Endodermal cell (in vitro differentiated cells): Measurements from ENCODE around the gene IL16. TPM values are rescaled to one million over a fixed set of nuclear protein-coding genes. Genes with fewer than 3 reads are reported as not detected.

Experiments
- DNase-seq: peaks from one replicate; pipeline ENCODE4 v3.0.0-alpha.2; 2017
- H3K27ac ChIP-seq: 2 replicates; pipeline ENCODE4 v1.5.1; 2013; ENCODE audit warnings: mild to moderate bottlenecking, low read depth, low read length, moderate library complexity
- H3K27me3 ChIP-seq: 2 replicates; pipeline ENCODE4 v1.6.1; 2013; ENCODE audit warnings: mild to moderate bottlenecking, low read length, moderate library complexity; ENCODE audit not compliant: insufficient read depth, control insufficient read depth, poor library complexity, severe bottlenecking
- H3K36me3 ChIP-seq: 2 replicates; pipeline ENCODE4 v1.7.0; 2013; ENCODE audit warnings: mild to moderate bottlenecking, low read length, moderate library complexity; ENCODE audit not compliant: control insufficient read depth, insufficient read depth
- H3K4me1 ChIP-seq: one replicate; pipeline ENCODE4 v1.7.0; 2013; ENCODE audit warnings: low read length; ENCODE audit not compliant: control insufficient read depth, insufficient read depth
- H3K4me3 ChIP-seq: 2 replicates; pipeline ENCODE4 v1.5.1; 2013; ENCODE audit warnings: mild to moderate bottlenecking, low read length, moderate library complexity
- H3K9ac ChIP-seq: 2 replicates; pipeline ENCODE4 v1.6.1; 2013; ENCODE audit warnings: mild to moderate bottlenecking, low read length, moderate library complexity; ENCODE audit not compliant: poor library complexity, severe bottlenecking; ENCODE audit errors: extremely low read depth
- H3K9me3 ChIP-seq: 2 replicates; pipeline ENCODE4 v1.6.1; 2013; ENCODE audit warnings: mild to moderate bottlenecking, low read length, moderate library complexity; ENCODE audit not compliant: control insufficient read depth
- H3K27ac Mint-ChIP-seq: 2 replicates; pipeline ENCODE4 v1.8.0; 2020; ENCODE audit warnings: mixed read lengths
- H3K27me3 Mint-ChIP-seq: 2 replicates; pipeline ENCODE4 v1.8.0; 2021; ENCODE audit warnings: mild to moderate bottlenecking, mixed read lengths; ENCODE audit not compliant: insufficient read depth
- H3K36me3 Mint-ChIP-seq: 2 replicates; pipeline ENCODE4 v1.8.0; 2020; ENCODE audit warnings: low read depth, mixed read lengths
- H3K4me1 Mint-ChIP-seq: 2 replicates; pipeline ENCODE4 v1.8.0; 2020; ENCODE audit warnings: mixed read lengths
- H3K4me3 Mint-ChIP-seq: 2 replicates; pipeline ENCODE4 v1.8.0; 2020; ENCODE audit warnings: mild to moderate bottlenecking, moderate library complexity, mixed read lengths
- H3K9me3 Mint-ChIP-seq: 2 replicates; pipeline ENCODE4 v1.8.0; 2020; ENCODE audit warnings: mild to moderate bottlenecking, mixed read lengths
- WGBS, 2 experiments: methylation state at CpG; one replicate each; pipeline versions ENCODE4 v1.1.5 to v1.1.7; 2013; ENCODE audit warnings: missing lambda C conversion rate in 2 of 2, mixed read lengths in 1 of 2; ENCODE audit not compliant: insufficient coverage in 1 of 2, insufficient read length in 1 of 2; 5-methylcytosine and 5-hydroxymethylcytosine counted together
- total RNA-seq, 2 donors: library from RNA; stranded (reverse); fragmentation: NEBNext Ultra II Directional in 1 of 2; extraction: Animal tissue kit (Norgen Biotek cat#: 25700) in 1 of 2; gene quantifications; 2 replicates in 1 of 2; 3 replicates in 1 of 2; pipeline ENCODE4 v1.2.1, GENCODE V29; 2021
- TF ChIP-seq, protein P1 (sequence below): fragments of 200-600 bp; sonication (generic); conservative IDR thresholded peaks from 2 replicates; pipeline ENCODE4 v1.5.0; 2021; ENCODE audit warnings: antibody characterized with exemption, mild to moderate bottlenecking

IL16 gene
- total RNA-seq, 2 donors from 2014 or later: 0.13 to 0.24 TPM

DNA sequence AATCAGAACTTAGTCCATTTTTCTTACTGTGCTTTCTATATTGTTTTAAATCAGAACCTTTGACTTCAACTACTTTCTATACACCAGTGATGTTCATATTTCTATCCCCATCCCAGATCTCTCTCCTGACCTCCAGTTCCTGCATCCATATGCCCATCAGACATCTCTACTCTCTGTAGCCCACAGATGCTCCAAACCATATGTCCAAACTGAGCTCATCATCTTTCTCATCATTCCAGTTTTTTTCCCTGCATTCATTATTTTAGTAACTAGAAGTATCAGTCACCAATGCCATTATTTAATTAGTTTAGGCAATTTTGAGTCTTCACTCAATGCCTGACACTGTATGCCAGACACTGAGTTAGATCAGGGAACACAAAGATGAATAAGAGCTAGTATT lies 25.4 kb upstream of the IL16 start:
- TF ChIP-seq, protein P1, sequence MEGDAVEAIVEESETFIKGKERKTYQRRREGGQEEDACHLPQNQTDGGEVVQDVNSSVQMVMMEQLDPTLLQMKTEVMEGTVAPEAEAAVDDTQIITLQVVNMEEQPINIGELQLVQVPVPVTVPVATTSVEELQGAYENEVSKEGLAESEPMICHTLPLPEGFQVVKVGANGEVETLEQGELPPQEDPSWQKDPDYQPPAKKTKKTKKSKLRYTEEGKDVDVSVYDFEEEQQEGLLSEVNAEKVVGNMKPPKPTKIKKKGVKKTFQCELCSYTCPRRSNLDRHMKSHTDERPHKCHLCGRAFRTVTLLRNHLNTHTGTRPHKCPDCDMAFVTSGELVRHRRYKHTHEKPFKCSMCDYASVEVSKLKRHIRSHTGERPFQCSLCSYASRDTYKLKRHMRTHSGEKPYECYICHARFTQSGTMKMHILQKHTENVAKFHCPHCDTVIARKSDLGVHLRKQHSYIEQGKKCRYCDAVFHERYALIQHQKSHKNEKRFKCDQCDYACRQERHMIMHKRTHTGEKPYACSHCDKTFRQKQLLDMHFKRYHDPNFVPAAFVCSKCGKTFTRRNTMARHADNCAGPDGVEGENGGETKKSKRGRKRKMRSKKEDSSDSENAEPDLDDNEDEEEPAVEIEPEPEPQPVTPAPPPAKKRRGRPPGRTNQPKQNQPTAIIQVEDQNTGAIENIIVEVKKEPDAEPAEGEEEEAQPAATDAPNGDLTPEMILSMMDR: no peak
- Mint-ChIP-seq H3K36me3 (no peaks in the 10 kb centered on the region), H3K4me1 (no peaks in the 10 kb centered on the region), H3K4me3 (no peak overlapping the region), H3K9me3 (no peaks in the 10 kb centered on the region), H3K27me3 (peaks cover 3% of the 10 kb centered on the region), H3K27ac (no peak overlapping the region)
- no peaks in the 10 kb centered on the region for H3K36me3 ChIP-seq
- H3K27me3 ChIP-seq: peaks cover 9% of the 10 kb centered on the region
- H3K9me3 ChIP-seq: no peaks in the 10 kb centered on the region
- no peak for DNase-seq
- no peak overlapping the region for H3K9ac ChIP-seq
- no peak overlapping the region for H3K4me3 ChIP-seq
- no peak overlapping the region for H3K27ac ChIP-seq
- H3K4me1 ChIP-seq: no peaks in the 10 kb centered on the region

- no peak overlapping the region for H3K27ac Mint-ChIP-seq
- H3K27ac ChIP-seq: no peak overlapping the region
- H3K9ac ChIP-seq: no peak overlapping the region
- no peaks in the 10 kb centered on the region for H3K9me3 Mint-ChIP-seq
- 33 to 71% methylated on average over 1 to 2 of the region's 2 CpGs for WGBS, 2 experiments
- no peak overlapping the region for H3K4me3 Mint-ChIP-seq
- peaks cover 9% of the 10 kb centered on the region for H3K27me3 ChIP-seq
- no peaks in the 10 kb centered on the region for H3K36me3 ChIP-seq
- no peaks in the 10 kb centered on the region for H3K4me1 Mint-ChIP-seq
- no peaks in the 10 kb centered on the region for H3K4me1 ChIP-seq
- no peak for DNase-seq
- no peaks in the 10 kb centered on the region for H3K9me3 ChIP-seq
- no peak overlapping the region for H3K4me3 ChIP-seq
- TF ChIP-seq, protein P1: no peak
- no peaks in the 10 kb centered on the region for H3K36me3 Mint-ChIP-seq
- peaks cover 3% of the 10 kb centered on the region for H3K27me3 Mint-ChIP-seq
Observed at GRCh38 chr15:81174125-81174791, 22.4 kb upstream of the IL16 start.

DNA sequence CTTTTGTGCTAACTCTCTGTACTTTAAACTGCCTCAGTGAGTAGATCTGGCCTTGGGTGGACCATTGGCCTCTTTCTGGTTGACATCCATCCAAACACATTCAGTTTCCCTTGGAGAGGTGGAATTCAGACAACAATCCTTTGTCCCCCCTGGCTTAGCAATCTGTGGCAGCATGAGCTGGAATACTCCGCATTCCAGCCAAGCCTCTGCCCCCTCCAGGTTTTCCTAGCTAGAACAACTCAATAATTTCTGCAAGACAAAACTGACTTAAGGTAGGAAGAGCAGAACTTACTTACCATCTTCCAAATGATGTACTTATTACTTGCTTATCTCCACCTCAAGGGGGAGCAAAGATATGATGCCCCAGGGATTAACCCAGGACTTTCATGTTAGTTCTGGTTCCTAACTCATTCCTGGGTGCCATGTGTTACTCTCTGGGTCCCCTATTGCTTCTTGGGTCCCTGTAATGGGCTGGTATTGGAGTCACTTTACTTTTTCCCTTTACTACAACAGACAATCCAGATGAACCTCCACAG lies 21.8 kb upstream of the IL16 start:
- no peaks in the 10 kb centered on the region for H3K36me3 ChIP-seq
- Mint-ChIP-seq H3K9me3 (no peaks in the 10 kb centered on the region), H3K27ac (no peak overlapping the region), H3K4me3 (no peak overlapping the region), H3K27me3 (peaks cover 3% of the 10 kb centered on the region), H3K4me1 (no peaks in the 10 kb centered on the region), H3K36me3 (no peaks in the 10 kb centered on the region)
- H3K4me1 ChIP-seq: no peaks in the 10 kb centered on the region
- 89 to 100% methylated on average over 1 of the region's 1 CpG for WGBS, 2 experiments
- H3K4me3 ChIP-seq: no peak overlapping the region
- H3K9me3 ChIP-seq: no peaks in the 10 kb centered on the region
- H3K27me3 ChIP-seq: peaks cover 9% of the 10 kb centered on the region
- DNase-seq: no peak
- H3K9ac ChIP-seq: no peak overlapping the region
- TF ChIP-seq, protein P1: peak; percentile 52
- H3K27ac ChIP-seq: no peak overlapping the region
